Measurements from ENCODE around the gene STXBP6. TPM values are rescaled to one million over a fixed set of nuclear protein-coding genes. Genes with fewer than 3 reads are reported as not detected.
"Not testable (repeated sequence)": the region's sequence is repeated elsewhere in the genome, so short reads cannot be mapped to it uniquely, and the experiment has no call there.

STXBP6 gene
- total RNA-seq, 1 donor from 2014 or later = 0.06 TPM

DNA sequence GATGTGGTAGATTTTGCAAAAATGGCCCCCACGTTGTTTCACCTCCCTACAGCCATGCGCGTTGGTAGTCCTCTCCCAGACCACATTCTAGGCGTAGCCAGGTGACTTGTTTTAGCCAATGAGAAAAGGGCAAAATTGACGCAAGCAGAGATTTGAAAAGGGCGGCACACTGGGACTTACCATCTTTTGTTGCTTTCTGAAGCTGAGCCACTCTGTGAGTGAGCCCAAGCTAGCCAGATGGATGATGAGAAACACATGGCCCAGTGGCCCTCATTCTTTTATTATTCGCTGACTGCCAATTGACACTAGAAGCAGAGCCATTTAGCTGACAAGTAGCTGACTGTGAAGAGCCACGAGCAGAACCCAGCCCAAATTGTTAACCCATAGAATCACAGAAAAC lies 274.0 kb downstream of the STXBP6 start:
- no peak for DNase-seq (ENCODE audit: extremely low read depth, low read depth, low spot score)

DNA sequence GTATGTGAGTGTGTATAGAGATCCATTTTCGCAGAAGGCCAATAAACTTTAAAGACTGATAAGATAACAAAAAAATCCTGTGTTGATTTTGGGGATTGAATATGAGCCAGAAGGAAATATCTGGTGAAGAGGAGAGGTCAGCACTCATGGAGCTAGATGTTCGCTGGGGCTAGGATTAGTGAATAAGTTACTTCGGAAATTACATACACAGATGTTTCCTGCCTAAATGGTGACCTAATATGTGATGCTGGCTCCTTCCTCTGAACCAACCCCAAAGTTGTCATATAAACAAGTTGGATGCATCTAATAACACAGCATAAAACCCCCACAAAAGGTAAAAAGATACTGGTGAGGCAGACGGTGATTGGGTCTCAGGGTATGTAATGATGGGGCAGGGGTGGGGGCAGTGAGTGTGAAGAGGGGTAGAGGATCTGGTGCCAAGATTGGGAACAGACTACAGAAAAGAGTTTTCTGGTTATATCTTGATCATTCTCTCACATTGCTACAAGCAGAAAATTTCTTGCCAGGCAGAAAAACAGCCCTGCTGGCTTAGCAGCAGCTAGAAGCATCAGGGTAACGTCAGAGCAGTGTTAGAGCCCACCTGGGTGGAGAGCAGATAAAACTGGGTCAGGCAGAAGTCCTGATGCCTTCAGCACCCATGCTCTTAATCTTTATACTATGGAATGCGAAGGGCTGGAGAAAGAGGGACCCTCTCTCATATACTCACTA lies 275.6 kb downstream of the STXBP6 start:
- DNase-seq (ENCODE audit: extremely low read depth, low read depth, low spot score) = peak; percentile 14

DNA sequence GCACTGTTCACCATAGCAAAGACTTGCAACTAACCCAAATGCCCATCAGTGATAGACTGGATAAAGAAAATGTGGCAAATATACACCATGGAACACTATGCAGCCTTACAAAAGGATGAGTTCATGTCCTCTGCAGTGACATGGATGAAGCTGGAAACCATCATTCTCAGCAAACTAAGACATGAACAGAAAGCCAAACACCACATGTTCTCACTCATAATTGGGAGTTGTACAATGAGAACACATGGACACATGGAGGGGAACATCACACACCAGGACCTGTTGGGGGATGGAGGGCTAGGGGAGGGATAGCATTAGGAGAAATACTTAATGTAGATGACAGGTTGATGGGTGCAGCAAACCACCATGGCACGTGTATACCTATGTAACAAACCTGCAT lies 276.4 kb downstream of the STXBP6 start:
- not testable (repeated sequence) for DNase-seq (ENCODE audit: extremely low read depth, low read depth, low spot score)

DNA sequence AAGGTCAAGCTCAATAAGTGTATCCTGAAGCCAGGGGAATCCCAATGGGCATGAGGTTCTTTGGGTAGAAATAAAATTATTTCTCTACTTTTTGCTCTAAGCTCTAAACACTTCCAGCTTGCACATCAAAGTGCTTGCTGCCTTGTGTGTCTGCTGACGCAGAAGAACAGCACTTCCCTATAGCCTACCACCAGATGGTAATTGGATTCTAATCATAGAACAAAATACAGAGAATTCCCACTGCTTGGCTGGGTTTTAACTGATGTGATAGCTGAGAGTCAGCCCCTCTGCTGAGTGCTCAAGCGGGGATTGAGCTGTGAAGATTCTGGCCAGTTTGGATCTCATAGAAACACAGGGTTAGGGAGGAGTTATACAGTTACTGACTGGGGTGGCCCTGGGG lies 283.5 kb downstream of the STXBP6 start:
- no peak for DNase-seq (ENCODE audit: extremely low read depth, low read depth, low spot score)

DNA sequence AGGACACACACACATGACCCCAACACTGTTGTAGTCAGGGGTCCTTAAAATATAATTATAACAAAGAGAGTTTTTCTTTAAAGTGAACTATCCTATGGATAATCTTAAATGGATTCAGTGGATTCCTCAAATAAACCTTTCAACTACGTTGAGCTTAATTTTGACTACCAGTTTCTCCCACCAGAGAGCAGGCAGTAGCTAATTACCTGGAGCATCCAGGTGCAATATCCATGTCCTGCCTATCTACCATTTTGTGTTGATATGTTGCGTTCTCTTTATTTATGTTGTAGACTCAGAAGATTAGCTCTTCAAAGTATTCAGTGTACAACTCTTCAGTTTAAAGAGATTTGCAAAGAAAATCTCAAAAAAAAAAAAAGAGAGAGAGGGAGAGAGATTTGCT lies 288.8 kb downstream of the STXBP6 start:
- DNase-seq (ENCODE audit: extremely low read depth, low read depth, low spot score) = no peak
